Endothelial cell of umbilical vein (primary cell): ENCODE data around the gene PAN3. TPM values are rescaled to one million over a fixed set of nuclear protein-coding genes. Genes with fewer than 3 reads are reported as not detected.

Experiments
- BruUV-seq: library from RNA; stranded (reverse); fragments of 400-500 nt; replicated peaks from 2 replicates; lab custom pipeline; 2021; lab: Mats Ljungman, UMichigan
- CTCF ChIA-PET: fragments of 300-600, 350-600 bp; sonication (Branson Sonifier 250); formaldehyde crosslinking; loops from one replicate; lab custom pipeline; 2021; ENCODE audit warnings: antibody characterized with exemption, inconsistent platforms; lab: Charles Lee
- POLR2A ChIA-PET: fragments of 300-600, 350-600 bp; sonication (Branson Sonifier 250); formaldehyde crosslinking; loops from one replicate; lab custom pipeline; 2021; ENCODE audit warnings: antibody characterized with exemption, inconsistent platforms; lab: Charles Lee
- DNase-seq: peaks from one replicate; pipeline ENCODE4 v3.0.0-alpha.2; 2011; ENCODE audit warnings: low read depth, low spot score
- FAIRE-seq: peaks from 2 replicates; lab custom pipeline; 2011; peaks lifted over from hg19 to GRCh38; lab: Jason Lieb, UNC
- H2AFZ ChIP-seq: 2 replicates; pipeline ENCODE4 v1.6.0; 2012; ENCODE audit warnings: low read depth, low read length, control low read depth, inconsistent platforms
- H3K27ac ChIP-seq: 2 replicates; pipeline ENCODE4 v1.5.1; 2011; ENCODE audit warnings: low read depth, mild to moderate bottlenecking, control low read depth, low read length, moderate library complexity; ENCODE audit not compliant: insufficient read depth
- H3K27me3 ChIP-seq, 2 experiments: 2 replicates each; pipeline versions ENCODE4 v1.6.0 to v1.6.1; 2011; ENCODE audit warnings: low read length in 2 of 2, mixed read lengths in 1 of 2; ENCODE audit not compliant: control insufficient read depth in 2 of 2, insufficient read depth in 2 of 2
- H3K36me3 ChIP-seq, 2 experiments: 2 replicates in 1 of 2; 3 replicates in 1 of 2; pipeline ENCODE4 v1.5.1; 2011; ENCODE audit warnings: low read length in 2 of 2, mild to moderate bottlenecking in 1 of 2, moderate library complexity in 1 of 2; ENCODE audit not compliant: control insufficient read depth in 2 of 2, insufficient read depth in 2 of 2; ENCODE audit errors: extremely low read depth in 1 of 2
- H3K4me1 ChIP-seq: 3 replicates; pipeline ENCODE4 v1.5.1; 2011; ENCODE audit warnings: mild to moderate bottlenecking, low read length; ENCODE audit not compliant: control insufficient read depth, insufficient read depth; ENCODE audit errors: extremely low read depth
- H3K4me2 ChIP-seq: 2 replicates; pipeline ENCODE4 v1.6.1; 2011; ENCODE audit warnings: low read length, control low read depth, mixed read lengths; ENCODE audit not compliant: insufficient read depth
- H3K4me3 ChIP-seq, 3 experiments: fragments of 200-600 bp in 1 of 3; sonication (generic), shearing (Covaris generic) in 1 of 3; replicated peaks in 1 of 3; 2 replicates each; pipeline ENCODE4 v1.5.1; 2011 to 2016; ENCODE audit warnings: control low read depth in 3 of 3, low read length in 3 of 3, mild to moderate bottlenecking in 2 of 3, inconsistent platforms in 1 of 3, low read depth in 1 of 3, moderate library complexity in 1 of 3; ENCODE audit not compliant: insufficient read depth in 1 of 3
- H3K79me2 ChIP-seq: 2 replicates; pipeline ENCODE4 v1.6.0; 2012; ENCODE audit warnings: low read length, inconsistent platforms; ENCODE audit not compliant: control insufficient read depth, insufficient read depth
- H3K9ac ChIP-seq: replicated peaks from 2 replicates; pipeline ENCODE3; 2011; ENCODE audit warnings: low read length, control low read depth; ENCODE audit not compliant: insufficient read depth; ENCODE audit errors: extremely low read depth
- H3K9me1 ChIP-seq: replicated peaks from 3 replicates; pipeline ENCODE4 v1.6.0; 2011; ENCODE audit warnings: mild to moderate bottlenecking, low read length; ENCODE audit not compliant: control insufficient read depth, insufficient read depth; ENCODE audit errors: extremely low read depth
- H3K9me3 ChIP-seq: replicated peaks from 2 replicates; pipeline ENCODE4 v1.5.1; 2012; ENCODE audit warnings: low read length, inconsistent platforms; ENCODE audit not compliant: control insufficient read depth, insufficient read depth
- H4K20me1 ChIP-seq: replicated peaks from 2 replicates; pipeline ENCODE3; 2011; ENCODE audit warnings: mild to moderate bottlenecking, low read length; ENCODE audit not compliant: control insufficient read depth, insufficient read depth; ENCODE audit errors: extremely low read depth
- CTCF ChIP-seq, 2 donors: IDR thresholded peaks; 1 replicate in 1 of 2; 2 replicates in 1 of 2; pipeline ENCODE4 v1.5.1; 2011; ENCODE audit warnings: low read length in 2 of 2, mild to moderate bottlenecking in 2 of 2, moderate library complexity in 2 of 2, control low read depth in 1 of 2, inconsistent platforms in 1 of 2, low read depth in 1 of 2; ENCODE audit not compliant: insufficient read depth in 1 of 2; ENCODE audit errors: extremely low read depth in 1 of 2
- EZH2 ChIP-seq: IDR thresholded peaks from 2 replicates; pipeline ENCODE4 v1.6.1; 2012; ENCODE audit warnings: borderline replicate concordance, low read depth, mild to moderate bottlenecking, moderate library complexity, low read length, inconsistent platforms; ENCODE audit not compliant: severe bottlenecking
- FOS ChIP-seq: IDR thresholded peaks from 2 replicates; pipeline ENCODE4 v1.6.1; 2011; ENCODE audit warnings: mild to moderate bottlenecking, low read length, moderate library complexity, borderline replicate concordance; ENCODE audit not compliant: insufficient read depth
- GATA2 ChIP-seq: IDR thresholded peaks from 2 replicates; pipeline ENCODE4 v1.7.0; 2011; ENCODE audit warnings: low read depth, mild to moderate bottlenecking, moderate library complexity, mixed read lengths, low read length; ENCODE audit not compliant: insufficient read length, insufficient read depth
- MYC ChIP-seq: IDR thresholded peaks from one replicate; pipeline ENCODE4 v1.6.1; 2011; ENCODE audit warnings: mild to moderate bottlenecking, low read depth, low read length
- POLR2A ChIP-seq: IDR thresholded peaks from 2 replicates; pipeline ENCODE4 v1.6.1; 2012; ENCODE audit warnings: low read depth, mild to moderate bottlenecking, control low read depth, low read length
- POLR2AphosphoS5 ChIP-seq: IDR thresholded peaks from 2 replicates; pipeline ENCODE4 v1.6.1; 2012; ENCODE audit warnings: low read depth, mild to moderate bottlenecking, control low read depth, low read length, moderate library complexity; ENCODE audit not compliant: insufficient read depth
- dilution Hi-C: fragments of 300-500 bp; cut with MboI; formaldehyde crosslinking; loops from one replicate; pipeline ENCODE4 v1.15.0; 2019; ENCODE audit warnings: low sequenced_read_pairs; ENCODE audit not compliant: extremely low pct_ligation_motif_present
- intact Hi-C: fragments of 100-400 bp; cut with micrococcal nuclease; formaldehyde crosslinking; loops from one replicate; pipeline ENCODE4 v1.10.0; 2022
- polyA plus RNA-seq, 4 experiments: library from polyadenylated mRNA; depleted of rRNA in 3 of 4; stranded (reverse) in 3 of 4; unstranded in 1 of 4; fragments of >200 nt; gene quantifications; 2 replicates each; pipeline versions ENCODE4 v1.2.1 to v1.2.3, GENCODE V29; 2011 to 2012; ENCODE audit warnings: missing spikeins in 1 of 4
- total RNA-seq: library from RNA; stranded (reverse); gene quantifications from 2 replicates; pipeline ENCODE4 v1.2.3, GENCODE V29; 2021

Gene PAN3
- total and polyA plus RNA-seq, 2 donors (not counting 3 experiments of a cell fraction or from before 2014, with no cell fraction given) = 8.5 to 31.9 TPM

GRCh38 chr13:28258417-28258816 is 120.1 kb downstream of the PAN3 start:
- Histone ChIP-seq H3K9me1 (no peaks in the 10 kb centered on the region), H3K36me3 (peaks cover 0 to 2% of the 10 kb centered on the region in 2 experiments), H3K4me2 (peak overlapping the region; percentile 31), H3K4me3 (no peak overlapping the region), H3K27me3 (no peaks in the 10 kb centered on the region), H3K4me1 (peaks cover 10% of the 10 kb centered on the region), H3K27ac (no peak overlapping the region), H4K20me1 (peaks cover 4% of the 10 kb centered on the region), H3K9me3 (no peaks in the 10 kb centered on the region), H2AFZ (no peak overlapping the region), H3K9ac (no peak overlapping the region), H3K79me2 (no peaks in the 10 kb centered on the region)
- intact Hi-C loops (loop anchor here (2.0 kb wide), 1 partner anchor 120 kb away; the partner anchor contains the start of gene PAN3), dilution Hi-C loops (no loop called here)
- TF ChIP-seq POLR2A = peak; percentile 47
- no peak for TF ChIP-seq MYC
- TF ChIP-seq GATA2 = peak; percentile 81
- TF ChIP-seq POLR2AphosphoS5 = peak; percentile 65
- CTCF ChIA-PET = interaction anchor here (0.9 kb wide), 1 partner anchor 13 kb away, joined by 3 read pairs; no protein-coding TSS in a partner anchor
- no TSS peak for BruUV-seq
- peak; percentile 87 for DNase-seq
- POLR2A ChIA-PET = no interaction called here
- FAIRE-seq = peak; percentile 91

GRCh38 chr13:28267497-28267896 is 129.2 kb downstream of the PAN3 start:
- intact Hi-C loops (no loop called here), dilution Hi-C loops (no loop called here)
- no peak for DNase-seq
- H3K4me3 ChIP-seq = no peak overlapping the region
- peaks cover 2 to 6% of the 10 kb centered on the region in 2 experiments for H3K36me3 ChIP-seq
- no peak overlapping the region for H2AFZ ChIP-seq
- FAIRE-seq = no peak
- no peaks in the 10 kb centered on the region for H3K4me1 ChIP-seq
- no peaks in the 10 kb centered on the region for H4K20me1 ChIP-seq
- no TSS peak for BruUV-seq
- TF ChIP-seq FOS (no peak), POLR2A (no peak), POLR2AphosphoS5 (no peak), MYC (no peak), CTCF (IDR thresholded peaks at IDR 0.05; ENCODE audit: extremely low read depth in 1 of 2, insufficient read depth in 1 of 2, low read depth in 1 of 2, low read length in 2 of 2) (no peak), EZH2 (no peak)
- H3K4me2 ChIP-seq = no peak overlapping the region
- H3K9me3 ChIP-seq = no peaks in the 10 kb centered on the region
- H3K27me3 ChIP-seq = no peaks in the 10 kb centered on the region
- CTCF ChIA-PET = no interaction called here
- H3K27ac ChIP-seq = no peak overlapping the region
- H3K9me1 ChIP-seq = no peaks in the 10 kb centered on the region
- POLR2A ChIA-PET = no interaction called here
- H3K9ac ChIP-seq = no peak overlapping the region
- H3K79me2 ChIP-seq = no peaks in the 10 kb centered on the region
